BE2C (cell line): Measurements from ENCODE around the gene CST1.
"Not testable (repeated sequence)": the region's sequence is repeated elsewhere in the genome, so short reads cannot be mapped to it uniquely, and the experiment has no call there.

Source experiments
- DNase-seq: peaks from one replicate; pipeline ENCODE4 v3.0.0-alpha.2; 2020
- H3K27me3 ChIP-seq: fragments of 250-450 bp; sonication (Bioruptor Pico); 2 replicates; pipeline ENCODE4 v1.5.1; 2020; ENCODE audit warnings: mild to moderate bottlenecking
- H3K36me3 ChIP-seq: fragments of 250-450 bp; sonication (Bioruptor Pico); 2 replicates; pipeline ENCODE4 v1.5.1; 2020; ENCODE audit warnings: mild to moderate bottlenecking
- H3K4me1 ChIP-seq: fragments of 250-450 bp; sonication (Bioruptor Pico); 2 replicates; pipeline ENCODE4 v1.5.1; 2020
- H3K4me3 ChIP-seq: 2 replicates; pipeline ENCODE4 v1.5.1; 2011; ENCODE audit warnings: low read depth, low read length
- H3K9me3 ChIP-seq: fragments of 250-450 bp; sonication (Bioruptor Pico); 2 replicates; pipeline ENCODE4 v1.5.1; 2020
- CTCF ChIP-seq: IDR thresholded peaks from 2 replicates; pipeline ENCODE4 v1.5.1; 2012; ENCODE audit warnings: mild to moderate bottlenecking, low read depth, low read length

CST1 gene

GRCh38 chr20:23772074-23772473, 21.3 kb upstream of the CST1 start:
- no peak for DNase-seq
- Histone ChIP-seq H3K4me1 (no peaks in the 10 kb centered on the region), H3K9me3 (no peaks in the 10 kb centered on the region), H3K27me3 (no peaks in the 10 kb centered on the region), H3K36me3 (no peaks in the 10 kb centered on the region), H3K4me3 (no peak overlapping the region)
- no peak for TF ChIP-seq CTCF

- H3K4me1 ChIP-seq, result no peaks in the 10 kb centered on the region
- H3K27me3 ChIP-seq, result no peaks in the 10 kb centered on the region
- TF ChIP-seq CTCF, result no peak
- H3K4me3 ChIP-seq, result no peak overlapping the region
- H3K9me3 ChIP-seq, result no peaks in the 10 kb centered on the region
- DNase-seq, result no peak
- no peaks in the 10 kb centered on the region for H3K36me3 ChIP-seq
These were observed 19.6 kb upstream of the CST1 start for GRCh38 chr20:23770384-23770783.

GRCh38 chr20:23768520-23768919, 17.8 kb upstream of the CST1 start:
- not testable (repeated sequence) for DNase-seq, H3K36me3 ChIP-seq, H3K27me3 ChIP-seq, H3K4me3 ChIP-seq, H3K4me1 ChIP-seq, H3K9me3 ChIP-seq

GRCh38 chr20:23766531-23766930, 15.8 kb upstream of the CST1 start:
- no peaks in the 10 kb centered on the region for H3K27me3 ChIP-seq
- no peaks in the 10 kb centered on the region for H3K4me1 ChIP-seq
- no peak overlapping the region for H3K4me3 ChIP-seq
- no peaks in the 10 kb centered on the region for H3K9me3 ChIP-seq
- DNase-seq, result no peak
- H3K36me3 ChIP-seq, result no peaks in the 10 kb centered on the region
- TF ChIP-seq CTCF, result no peak

- H3K27me3 ChIP-seq, result no peaks in the 10 kb centered on the region
- H3K4me3 ChIP-seq, result no peak overlapping the region
- TF ChIP-seq CTCF, result no peak
- no peaks in the 10 kb centered on the region for H3K4me1 ChIP-seq
- no peaks in the 10 kb centered on the region for H3K9me3 ChIP-seq
- no peak for DNase-seq
- no peaks in the 10 kb centered on the region for H3K36me3 ChIP-seq
These were observed 14.8 kb upstream of the CST1 start for GRCh38 chr20:23765578-23765977.

- not testable (repeated sequence) for H3K36me3 ChIP-seq, H3K27me3 ChIP-seq, DNase-seq, H3K9me3 ChIP-seq, H3K4me3 ChIP-seq, H3K4me1 ChIP-seq
These were observed 13.9 kb upstream of the CST1 start for GRCh38 chr20:23764630-23765029.

- Histone ChIP-seq H3K4me1 (no peaks in the 10 kb centered on the region), H3K9me3 (no peaks in the 10 kb centered on the region), H3K4me3 (no peak overlapping the region), H3K27me3 (no peaks in the 10 kb centered on the region), H3K36me3 (no peaks in the 10 kb centered on the region)
- no peak for DNase-seq
- TF ChIP-seq CTCF, result no peak
These were observed 12.6 kb upstream of the CST1 start for GRCh38 chr20:23763345-23763744.
